HG03196 (cell line): Measurements from ENCODE around the gene CCDC78.
A peak's percentile ranks its signal among the peaks of the same experiment; 100 is the strongest.

Source experiments
- ATAC-seq: cut with Tn5 transposase; IDR thresholded peaks from one replicate; pipeline ENCODE4 v1.9.1; 2021; ENCODE audit not compliant: unreplicated experiment

The CCDC78 gene

DNA sequence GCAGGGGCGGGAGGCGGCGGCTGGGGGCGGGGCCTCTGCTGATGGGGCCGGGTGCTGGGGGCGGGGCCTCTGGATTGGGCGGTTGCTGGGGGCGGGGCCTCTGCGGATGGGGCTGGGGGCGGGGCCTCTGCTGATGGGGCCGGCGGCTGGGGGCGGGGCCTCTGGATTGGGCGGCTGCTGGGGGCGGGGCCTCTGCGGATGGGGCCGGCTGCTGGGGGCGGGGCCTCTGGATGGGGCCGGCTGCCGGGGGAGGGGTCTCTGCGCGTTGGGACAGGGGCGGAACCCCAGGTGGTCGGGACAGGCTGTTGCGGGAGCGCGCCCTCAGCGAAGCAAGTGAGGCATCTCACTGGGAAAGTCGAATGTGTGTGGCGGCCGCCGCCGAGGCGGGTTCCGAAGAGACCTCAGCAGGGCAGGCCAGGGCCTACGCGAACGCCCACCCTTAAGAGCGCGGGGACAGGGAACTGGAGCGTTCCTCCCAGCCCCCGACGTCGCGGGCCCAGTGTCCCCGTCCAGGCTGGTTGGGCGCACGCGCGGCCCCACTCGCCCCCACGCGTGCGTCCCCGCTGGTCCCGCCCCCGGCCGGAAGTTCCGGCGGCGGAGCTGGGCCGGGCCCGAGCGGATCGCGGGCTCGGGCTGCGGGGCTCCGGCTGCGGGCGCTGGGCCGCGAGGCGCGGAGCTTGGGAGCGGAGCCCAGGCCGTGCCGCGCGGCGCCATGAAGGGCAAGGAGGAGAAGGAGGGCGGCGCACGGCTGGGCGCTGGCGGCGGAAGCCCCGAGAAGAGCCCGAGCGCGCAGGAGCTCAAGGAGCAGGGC lies 46.2 kb downstream of the CCDC78 start, which contains the start of gene STUB1:
Gene STUB1 (plus strand): TSS at position 597 of the 811 bp plus-strand sequence. CDS start 116 bp downstream, at position 713.
- ATAC-seq, result peak; percentile 28

DNA sequence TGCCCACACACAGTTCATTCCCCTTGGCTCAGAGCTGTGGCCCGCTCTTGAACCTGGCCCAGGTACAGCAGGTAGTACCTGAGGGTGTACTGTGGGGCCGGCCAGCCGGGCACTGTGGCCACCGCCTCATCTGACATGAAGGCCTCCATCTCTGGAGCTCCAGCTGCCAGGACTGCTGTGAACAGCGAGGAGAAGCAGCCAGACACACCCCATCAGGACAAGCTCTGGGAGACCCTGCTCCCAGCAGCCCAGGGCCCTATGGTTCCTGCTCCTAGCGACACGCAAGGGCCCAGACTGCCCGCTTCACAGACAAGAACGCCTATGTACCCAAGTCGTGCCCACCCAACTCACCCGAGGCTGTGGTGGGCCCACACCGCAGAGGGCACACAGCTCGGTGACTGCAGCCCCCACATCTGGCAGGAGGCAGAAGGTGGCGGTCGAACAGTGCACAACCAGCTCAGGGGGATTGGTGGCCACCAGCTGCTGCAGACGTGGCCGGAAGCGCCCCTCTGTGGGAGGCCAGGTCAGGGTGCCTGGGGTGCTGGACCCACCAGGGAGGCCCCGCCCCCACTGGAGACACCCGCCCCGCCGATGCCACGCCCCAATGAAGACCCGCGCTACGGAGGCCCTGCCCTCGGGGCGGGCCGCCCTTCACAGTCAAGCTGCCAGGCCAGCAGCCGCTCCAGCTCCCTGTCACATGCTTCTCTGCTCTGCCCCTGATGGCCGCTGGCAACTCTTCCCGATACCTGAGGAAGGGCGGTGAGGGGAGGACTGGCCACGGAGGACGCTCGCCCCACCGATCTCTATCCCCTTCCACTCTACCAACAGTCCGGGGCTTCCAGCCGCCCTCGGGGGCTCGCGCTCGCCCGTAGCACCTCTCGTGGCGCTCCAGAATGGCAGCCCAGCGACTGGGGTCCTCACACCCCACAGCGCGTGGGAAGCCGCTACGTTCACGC lies 47.1 kb downstream of the CCDC78 start:
- ATAC-seq, result no peak

DNA sequence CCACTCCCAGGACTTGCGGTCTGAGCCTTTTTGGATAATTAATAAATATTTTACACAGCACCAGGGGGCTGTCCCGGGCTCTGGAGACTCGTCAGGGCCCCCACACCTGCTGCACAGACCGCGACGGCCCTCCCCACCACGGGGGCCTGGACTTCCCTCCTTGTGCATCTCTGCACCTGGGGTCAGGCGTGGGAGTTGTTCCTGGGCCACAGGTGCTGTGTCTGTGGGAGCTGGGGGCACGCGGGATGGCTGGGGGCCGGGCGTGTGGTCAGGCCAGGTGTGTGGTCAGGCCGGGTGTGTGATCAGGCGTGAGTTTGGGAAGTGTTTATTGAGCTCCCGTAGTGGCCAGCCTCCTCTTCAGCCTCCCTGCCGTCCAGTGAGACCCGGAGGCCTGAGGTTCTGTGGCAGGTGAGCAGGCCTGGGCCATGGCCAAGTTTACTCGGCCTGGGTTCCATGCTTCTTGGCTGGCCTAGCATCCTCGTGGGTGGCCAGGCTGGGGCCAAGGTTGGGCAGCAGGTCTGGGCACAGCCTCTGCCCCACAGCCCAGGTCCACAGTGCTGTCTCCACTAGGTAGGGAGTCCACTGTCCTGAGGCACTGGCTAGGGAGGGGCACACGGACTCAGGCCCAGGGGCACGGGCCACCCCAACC lies 47.9 kb downstream of the CCDC78 start:
- ATAC-seq, result no peak

DNA sequence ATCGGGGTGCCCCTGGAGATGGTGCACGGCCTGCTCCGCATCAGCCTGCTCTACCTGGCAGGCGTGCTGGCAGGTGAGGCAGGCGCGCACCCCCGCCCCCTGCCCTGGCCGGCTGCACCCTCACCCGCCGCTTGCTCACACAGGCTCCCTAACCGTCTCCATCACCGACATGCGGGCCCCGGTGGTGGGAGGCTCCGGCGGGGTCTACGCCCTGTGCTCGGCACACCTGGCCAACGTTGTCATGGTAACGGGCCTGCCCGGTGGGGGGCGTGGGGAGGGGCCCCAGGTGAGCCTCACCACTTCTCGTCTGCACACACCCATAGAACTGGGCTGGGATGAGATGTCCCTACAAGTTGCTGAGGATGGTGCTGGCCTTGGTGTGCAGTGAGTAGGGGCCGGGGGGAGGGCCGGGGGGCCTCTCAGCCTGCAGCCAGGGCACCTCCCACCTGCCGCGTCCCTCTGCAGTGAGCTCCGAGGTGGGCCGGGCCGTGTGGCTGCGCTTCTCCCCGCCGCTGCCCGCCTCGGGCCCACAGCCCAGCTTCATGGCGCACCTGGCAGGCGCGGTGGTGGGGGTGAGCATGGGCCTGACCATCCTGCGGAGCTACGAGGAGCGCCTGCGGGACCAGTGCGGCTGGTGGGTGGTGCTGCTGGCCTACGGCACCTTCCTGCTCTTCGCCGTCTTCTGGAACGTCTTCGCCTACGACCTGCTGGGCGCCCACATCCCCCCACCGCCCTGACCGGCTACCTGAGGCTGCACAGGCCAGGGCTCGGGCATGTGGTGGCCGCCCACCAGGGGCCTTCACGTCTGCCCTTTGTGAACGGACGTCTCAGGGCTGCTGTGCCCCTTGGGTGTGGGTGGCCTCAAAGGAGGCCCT lies 48.7 kb downstream of the CCDC78 start:
- ATAC-seq, result no peak

DNA sequence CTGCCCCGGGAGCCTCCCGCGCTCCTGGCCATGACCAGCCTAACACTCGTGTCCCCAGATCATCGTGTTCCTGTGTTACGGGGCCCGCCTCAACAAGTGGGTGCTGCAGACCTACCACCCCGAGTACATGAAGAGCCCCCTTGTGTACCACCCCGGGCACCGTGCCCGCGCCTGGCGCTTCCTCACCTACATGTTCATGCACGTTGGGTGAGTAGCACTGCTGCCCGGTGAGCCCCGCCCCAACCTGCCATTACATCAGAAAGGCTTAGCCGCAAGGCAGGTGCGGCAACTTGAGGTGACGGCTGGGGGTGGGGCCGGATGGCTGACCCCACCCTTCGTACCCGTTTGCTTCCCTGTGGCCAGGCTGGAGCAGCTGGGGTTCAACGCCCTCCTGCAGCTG lies 49.3 kb downstream of the CCDC78 start:
- ATAC-seq, result no peak

DNA sequence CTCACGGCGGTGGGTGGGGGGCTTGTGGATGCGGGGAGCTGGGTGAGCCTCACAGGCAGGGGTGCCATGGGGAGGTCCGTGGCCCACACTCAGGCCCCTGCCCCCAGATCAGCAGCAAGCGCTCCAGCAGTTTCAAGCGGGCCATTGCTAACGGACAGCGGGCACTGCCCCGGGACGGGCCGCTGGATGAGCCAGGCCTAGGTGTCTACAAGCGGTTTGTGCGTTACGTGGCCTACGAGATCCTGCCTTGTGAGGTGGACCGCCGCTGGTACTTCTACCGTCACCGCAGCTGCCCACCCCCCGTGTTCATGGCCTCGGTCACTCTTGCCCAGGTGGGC lies 49.7 kb downstream of the CCDC78 start:
- ATAC-seq, result no peak

DNA sequence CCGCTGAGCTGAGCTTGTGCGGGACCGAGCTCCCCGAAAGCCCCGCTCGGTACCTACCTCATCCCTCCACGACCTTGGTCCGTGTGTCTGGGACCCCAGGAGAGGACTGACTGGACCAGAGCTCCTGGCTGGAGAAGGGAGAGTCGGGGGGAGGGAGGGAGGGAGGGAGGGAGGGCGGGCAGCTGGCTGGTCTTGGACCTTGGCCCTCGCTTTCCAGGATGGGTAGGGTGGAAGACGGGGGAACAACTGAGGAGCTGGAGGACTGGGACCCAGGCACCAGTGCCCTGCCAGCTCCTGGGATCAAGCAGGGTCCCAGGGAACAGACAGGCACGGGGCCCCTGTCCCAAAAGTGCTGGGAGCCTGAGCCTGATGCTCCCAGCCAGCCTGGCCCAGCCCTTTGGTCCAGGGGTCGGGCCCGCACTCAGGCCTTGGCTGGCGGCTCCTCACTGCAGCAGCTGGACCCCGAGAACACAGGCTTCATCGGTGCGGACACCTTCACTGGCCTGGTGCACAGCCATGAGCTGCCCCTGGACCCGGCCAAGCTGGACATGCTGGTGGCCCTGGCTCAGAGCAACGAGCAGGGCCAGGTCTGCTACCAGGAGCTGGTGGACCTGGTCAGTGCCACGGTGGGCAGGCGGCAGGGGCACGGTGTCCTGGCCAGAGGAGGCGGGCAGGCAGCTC lies 50.2 kb downstream of the CCDC78 start:
- no peak for ATAC-seq

DNA sequence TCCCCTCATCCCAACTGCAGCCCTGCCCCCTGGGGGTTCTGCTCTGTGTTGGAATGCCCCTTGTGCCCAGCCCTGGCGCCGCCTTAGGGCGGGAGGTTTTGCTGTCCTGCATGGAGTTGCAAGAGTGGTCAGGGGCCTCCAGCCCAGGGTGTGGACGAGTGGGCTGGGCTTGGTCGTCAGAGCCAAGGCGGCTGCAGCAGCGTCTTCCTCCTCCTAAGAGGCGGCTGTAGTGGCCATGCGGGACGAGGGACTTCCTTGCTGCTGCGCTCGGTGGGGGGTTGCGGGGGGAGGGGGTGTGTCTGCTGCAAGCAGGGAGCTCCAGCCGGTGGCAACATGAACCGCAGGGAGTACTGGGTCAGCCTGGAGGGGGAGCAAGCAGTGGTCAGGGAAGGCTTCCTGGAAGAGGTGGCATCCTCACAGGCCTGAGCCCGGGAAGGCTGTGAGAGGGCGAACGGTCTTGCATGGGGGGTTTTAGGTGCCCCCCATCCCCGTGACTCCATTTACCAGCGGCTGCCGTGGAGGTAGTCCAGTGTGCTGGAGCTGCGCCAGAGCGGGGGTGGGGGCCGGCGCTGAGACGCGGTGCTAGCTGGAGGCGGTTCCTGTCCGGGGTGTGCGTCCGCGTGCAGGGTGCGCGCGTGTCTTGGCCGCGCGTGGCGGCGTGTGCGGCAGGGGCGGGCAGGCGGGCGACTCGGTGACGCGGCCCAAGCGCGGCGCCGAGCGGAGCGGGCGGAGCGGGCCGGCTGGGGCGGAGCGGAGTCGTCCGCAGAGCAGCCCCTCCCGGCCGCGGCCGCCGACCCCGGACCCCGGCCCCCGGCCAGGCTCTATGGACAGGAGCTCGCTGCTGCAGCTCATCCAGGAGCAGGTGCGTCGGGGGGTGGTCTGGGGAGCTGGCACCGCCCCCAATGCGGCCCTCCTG lies 51.0 kb downstream of the CCDC78 start, which contains the start of gene RHBDL1:
Gene RHBDL1 (plus strand): TSS at position 704 of the 916 bp plus-strand sequence. CDS start 120 bp downstream, at position 824.
- ATAC-seq, result no peak

DNA sequence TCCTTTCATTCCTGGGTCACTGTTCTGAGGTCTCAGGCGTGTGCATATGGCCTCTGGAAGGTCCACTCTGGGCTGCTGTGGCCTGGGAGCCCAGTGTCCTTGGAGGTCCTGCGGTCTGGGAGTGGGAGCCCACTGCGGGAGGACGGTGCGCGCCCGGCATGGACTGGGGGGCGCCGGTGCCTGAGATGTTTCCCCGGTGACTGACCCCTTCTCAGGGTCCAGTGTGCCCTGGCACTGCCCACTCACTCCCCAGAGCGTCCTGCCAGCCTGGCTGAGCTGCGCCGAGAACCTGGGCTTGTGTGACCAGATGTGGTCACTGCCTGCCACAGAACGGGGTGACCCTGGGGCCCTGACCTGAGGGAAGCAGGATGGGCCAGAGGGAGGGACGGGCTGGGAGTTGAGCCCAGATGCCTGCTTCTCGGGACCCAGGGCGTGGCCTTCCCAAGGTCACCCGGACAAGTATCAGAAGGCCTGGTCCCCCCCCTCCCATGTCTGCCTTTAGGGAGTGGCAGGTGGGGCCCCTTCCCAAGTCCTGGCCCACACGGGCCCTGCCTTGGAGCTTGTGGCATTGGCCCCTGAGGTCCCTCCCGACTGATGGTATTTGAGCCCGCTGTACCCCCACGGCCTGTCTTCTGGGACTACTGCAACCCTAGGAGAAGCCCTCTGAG lies 51.9 kb downstream of the CCDC78 start:
- no peak for ATAC-seq

DNA sequence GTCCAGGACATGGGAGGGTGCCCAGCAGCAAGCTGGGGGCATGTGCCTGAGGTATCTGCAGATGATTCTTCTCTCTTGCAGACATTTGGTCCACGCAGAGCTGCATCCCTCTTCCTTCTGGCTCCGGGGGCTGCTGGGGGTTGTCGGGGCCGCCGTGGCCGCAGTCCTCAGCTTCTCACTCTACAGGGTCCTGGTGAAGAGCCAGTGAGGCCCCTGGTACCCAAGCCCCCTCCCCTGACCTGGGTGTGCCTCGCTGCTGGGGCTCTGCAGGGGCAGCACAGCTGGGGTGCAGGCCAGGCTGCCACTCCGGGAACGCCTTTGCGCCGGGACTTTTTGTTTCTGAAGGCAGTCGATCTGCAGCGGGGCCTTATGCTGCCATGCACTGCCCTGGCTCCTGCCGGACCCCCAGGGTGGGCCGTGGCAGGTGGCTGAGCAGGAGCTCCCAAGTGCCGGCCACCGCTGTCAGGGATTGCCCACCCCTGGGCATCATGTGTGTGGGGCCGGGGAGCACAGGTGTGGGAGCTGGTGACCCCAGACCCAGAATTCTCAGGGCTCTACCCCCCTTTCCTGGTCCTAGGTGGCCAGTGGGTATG lies 52.7 kb downstream of the CCDC78 start:
- ATAC-seq, result no peak

DNA sequence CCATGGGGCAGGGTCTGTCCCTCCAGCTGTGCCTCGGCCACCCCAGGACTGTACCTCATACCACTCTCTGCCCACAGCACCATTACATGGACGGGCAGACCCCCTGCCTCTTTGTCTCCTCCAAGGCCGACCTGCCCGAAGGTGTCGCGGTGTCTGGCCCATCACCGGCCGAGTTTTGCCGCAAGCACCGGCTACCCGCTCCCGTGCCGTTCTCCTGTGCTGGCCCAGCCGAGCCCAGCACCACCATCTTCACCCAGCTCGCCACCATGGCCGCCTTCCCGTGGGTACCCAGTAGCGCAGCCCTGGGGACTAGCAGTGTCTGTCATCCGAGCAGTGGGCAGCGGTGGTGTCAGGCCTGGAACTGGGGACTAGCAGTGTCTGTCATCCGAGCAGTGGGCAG lies 53.4 kb downstream of the CCDC78 start:
- no peak for ATAC-seq
